ENCODE results near the gene DMBT1. TPM values are rescaled to one million over a fixed set of nuclear protein-coding genes. Genes with fewer than 3 reads are reported as not detected.

Gene DMBT1
- total RNA-seq, 1 experiment from 2014 or later = 0.62 TPM

DNA sequence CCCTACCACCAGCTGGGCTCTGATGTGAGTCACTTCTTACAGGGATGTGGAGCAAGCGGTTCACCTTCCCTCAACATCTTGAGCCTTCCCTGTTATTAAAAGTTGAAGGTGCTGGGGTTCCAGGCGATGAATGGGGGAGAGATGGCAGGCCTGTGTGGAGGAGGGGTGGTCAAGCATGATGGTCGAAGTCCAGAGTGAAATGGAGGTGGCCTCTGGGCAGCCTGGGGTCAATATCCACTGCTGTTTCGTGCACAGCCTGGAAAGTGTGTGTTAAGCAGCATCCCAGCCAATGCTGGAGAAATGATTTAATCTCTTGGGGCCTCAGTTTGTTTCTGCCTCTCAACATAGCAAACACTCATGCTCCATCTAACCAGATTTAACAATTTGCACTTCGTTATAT, 33.7 kb upstream of the DMBT1 start:
- intact Hi-C loops (cut with micrococcal nuclease) = no loop called here
- Histone ChIP-seq H3K9me2 (replicated peaks; ENCODE audit: low read length) (no peaks in the 10 kb centered on the region), H2AFZ (ENCODE audit: low read length) (no peak overlapping the region), H4K20me1 (ENCODE audit: low read length) (no peaks in the 10 kb centered on the region), H3K4me2 (ENCODE audit: low read length) (no peak overlapping the region), H3K36me3 (ENCODE audit: low read depth, low read length) (no peaks in the 10 kb centered on the region), H3F3A (ENCODE audit: low read length, unreplicated experiment) (no peaks in the 10 kb centered on the region), H3K9me3 (ENCODE audit: low read length) (no peaks in the 10 kb centered on the region), H3K79me2 (ENCODE audit: low read length) (no peaks in the 10 kb centered on the region), H3K27ac (ENCODE audit: low read length) (no peak overlapping the region), H3K4me3 (ENCODE audit: low read length) (no peak overlapping the region), H3K27me3 (ENCODE audit: low read length) (no peaks in the 10 kb centered on the region), H3K9ac (ENCODE audit: low read length) (no peak overlapping the region), H3K4me1 (ENCODE audit: insufficient read depth, low read length) (no peaks in the 10 kb centered on the region)
- ChIA-PET POLR2A (ENCODE audit: unreplicated experiment) (no interaction called here), CTCF (no interaction called here)
- no TSS peak for BruUV-seq (replicated peaks)
- TF ChIP-seq, protein P1, sequence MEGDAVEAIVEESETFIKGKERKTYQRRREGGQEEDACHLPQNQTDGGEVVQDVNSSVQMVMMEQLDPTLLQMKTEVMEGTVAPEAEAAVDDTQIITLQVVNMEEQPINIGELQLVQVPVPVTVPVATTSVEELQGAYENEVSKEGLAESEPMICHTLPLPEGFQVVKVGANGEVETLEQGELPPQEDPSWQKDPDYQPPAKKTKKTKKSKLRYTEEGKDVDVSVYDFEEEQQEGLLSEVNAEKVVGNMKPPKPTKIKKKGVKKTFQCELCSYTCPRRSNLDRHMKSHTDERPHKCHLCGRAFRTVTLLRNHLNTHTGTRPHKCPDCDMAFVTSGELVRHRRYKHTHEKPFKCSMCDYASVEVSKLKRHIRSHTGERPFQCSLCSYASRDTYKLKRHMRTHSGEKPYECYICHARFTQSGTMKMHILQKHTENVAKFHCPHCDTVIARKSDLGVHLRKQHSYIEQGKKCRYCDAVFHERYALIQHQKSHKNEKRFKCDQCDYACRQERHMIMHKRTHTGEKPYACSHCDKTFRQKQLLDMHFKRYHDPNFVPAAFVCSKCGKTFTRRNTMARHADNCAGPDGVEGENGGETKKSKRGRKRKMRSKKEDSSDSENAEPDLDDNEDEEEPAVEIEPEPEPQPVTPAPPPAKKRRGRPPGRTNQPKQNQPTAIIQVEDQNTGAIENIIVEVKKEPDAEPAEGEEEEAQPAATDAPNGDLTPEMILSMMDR (conservative IDR thresholded peaks at IDR 0.05; ENCODE audit: low read depth, low read length) = no peak
- TF ChIP-seq EZH2phosphoT487 (IDR thresholded peaks at IDR 0.05; ENCODE audit: borderline replicate concordance, low read length) (no peak), EZH2 (IDR thresholded peaks at IDR 0.05; ENCODE audit: low read length, unreplicated experiment) (no peak)
- no peak for ATAC-seq
- no peak for DNase-seq

DNA sequence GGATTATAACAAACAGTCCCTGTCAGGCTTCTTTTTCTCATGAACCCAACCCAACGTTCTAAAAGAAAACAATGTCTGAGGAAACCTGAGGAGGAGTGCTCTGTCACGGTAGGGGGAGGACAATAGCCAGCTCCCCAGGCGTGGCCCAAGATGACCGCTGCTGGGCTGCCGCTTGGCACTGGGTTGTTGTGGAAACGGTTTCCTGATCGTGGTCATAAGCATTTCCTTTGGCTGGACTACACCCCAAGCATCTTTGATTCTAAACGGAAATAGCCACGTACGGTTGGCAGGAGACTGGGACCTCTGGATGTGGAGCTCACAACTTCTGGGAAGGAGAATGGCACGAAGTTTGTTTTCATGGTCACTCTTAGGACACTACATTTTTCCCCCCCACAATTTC, 30.4 kb upstream of the DMBT1 start:
- H3K9me2 ChIP-seq (replicated peaks; ENCODE audit: low read length) = no peaks in the 10 kb centered on the region
- no peak overlapping the region for H2AFZ ChIP-seq (ENCODE audit: low read length)
- no peak overlapping the region for H3K4me2 ChIP-seq (ENCODE audit: low read length)
- H3K36me3 ChIP-seq (ENCODE audit: low read depth, low read length) = no peaks in the 10 kb centered on the region
- H3K27ac ChIP-seq (ENCODE audit: low read length) = no peak overlapping the region
- TF ChIP-seq EZH2phosphoT487 (IDR thresholded peaks at IDR 0.05; ENCODE audit: borderline replicate concordance, low read length) (no peak), EZH2 (IDR thresholded peaks at IDR 0.05; ENCODE audit: low read length, unreplicated experiment) (no peak)
- TF ChIP-seq, protein P1 (conservative IDR thresholded peaks at IDR 0.05; ENCODE audit: low read depth, low read length) = no peak
- no peaks in the 10 kb centered on the region for H3K27me3 ChIP-seq (ENCODE audit: low read length)
- DNase-seq (no peak), ATAC-seq (no peak)
- no peaks in the 10 kb centered on the region for H3F3A ChIP-seq (ENCODE audit: low read length, unreplicated experiment)
- intact Hi-C loops (cut with micrococcal nuclease) = no loop called here
- ChIA-PET CTCF (interaction anchor here (1.5 kb wide), 1 partner anchor 35 kb away, joined by 3 read pairs; no protein-coding TSS in a partner anchor), POLR2A (ENCODE audit: unreplicated experiment) (no interaction called here)
- no peaks in the 10 kb centered on the region for H3K4me1 ChIP-seq (ENCODE audit: insufficient read depth, low read length)
- no peaks in the 10 kb centered on the region for H3K9me3 ChIP-seq (ENCODE audit: low read length)
- no peak overlapping the region for H3K9ac ChIP-seq (ENCODE audit: low read length)
- no peak overlapping the region for H3K4me3 ChIP-seq (ENCODE audit: low read length)
- H4K20me1 ChIP-seq (ENCODE audit: low read length) = no peaks in the 10 kb centered on the region
- no peaks in the 10 kb centered on the region for H3K79me2 ChIP-seq (ENCODE audit: low read length)
- BruUV-seq (replicated peaks) = no TSS peak

DNA sequence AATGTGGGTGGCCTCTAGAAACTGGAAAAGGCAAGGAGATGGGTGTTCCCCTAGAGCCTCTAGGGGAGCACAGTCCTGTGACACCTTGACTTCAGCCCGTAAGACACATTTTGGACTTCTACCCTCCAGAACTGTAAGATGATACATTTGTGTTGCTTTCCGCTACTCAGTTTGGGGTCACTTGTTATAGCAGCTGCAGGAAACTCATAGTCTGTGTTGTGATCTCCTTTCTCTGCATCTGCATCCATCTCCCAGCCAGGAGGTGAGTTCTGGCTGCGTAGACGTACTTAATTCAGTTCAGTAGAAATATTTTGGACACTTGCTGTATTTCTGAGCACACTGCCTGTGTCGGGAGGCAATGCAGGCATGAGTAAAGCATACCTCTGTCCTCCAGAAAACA, 29.3 kb upstream of the DMBT1 start:
- BruUV-seq (replicated peaks) = no TSS peak
- ChIA-PET POLR2A (ENCODE audit: unreplicated experiment) (no interaction called here), CTCF (interaction anchor here (1.5 kb wide), 1 partner anchor 34 kb away, joined by 3 read pairs; no protein-coding TSS in a partner anchor)
- Histone ChIP-seq H3K36me3 (ENCODE audit: low read depth, low read length) (no peaks in the 10 kb centered on the region), H3K4me3 (ENCODE audit: low read length) (no peak overlapping the region), H3K9ac (ENCODE audit: low read length) (no peak overlapping the region), H3K4me2 (ENCODE audit: low read length) (no peak overlapping the region), H3K27me3 (ENCODE audit: low read length) (no peaks in the 10 kb centered on the region), H3K79me2 (ENCODE audit: low read length) (no peaks in the 10 kb centered on the region), H3K9me3 (ENCODE audit: low read length) (no peaks in the 10 kb centered on the region), H4K20me1 (ENCODE audit: low read length) (no peaks in the 10 kb centered on the region), H3K27ac (ENCODE audit: low read length) (no peak overlapping the region), H2AFZ (ENCODE audit: low read length) (no peak overlapping the region), H3K4me1 (ENCODE audit: insufficient read depth, low read length) (no peaks in the 10 kb centered on the region), H3K9me2 (replicated peaks; ENCODE audit: low read length) (no peaks in the 10 kb centered on the region), H3F3A (ENCODE audit: low read length, unreplicated experiment) (no peaks in the 10 kb centered on the region)
- intact Hi-C loops (cut with micrococcal nuclease) = no loop called here
- no peak for DNase-seq
- no peak for ATAC-seq
- TF ChIP-seq EZH2 (IDR thresholded peaks at IDR 0.05; ENCODE audit: low read length, unreplicated experiment) (no peak), EZH2phosphoT487 (IDR thresholded peaks at IDR 0.05; ENCODE audit: borderline replicate concordance, low read length) (no peak)
- TF ChIP-seq, protein P1 (conservative IDR thresholded peaks at IDR 0.05; ENCODE audit: low read depth, low read length) = no peak

Data from PC-3 (cell line).